Neural cell (in vitro differentiated cells): ENCODE results near the gene AGRN. TPM values are rescaled to one million over a fixed set of nuclear protein-coding genes. Genes with fewer than 3 reads are reported as not detected.

Source experiments
- H2AFZ ChIP-seq: fragments of 200-600, 300-800 bp; sonication (generic), shearing (Covaris generic); 2 replicates; pipeline ENCODE4 v1.6.0; 2014; ENCODE audit warnings: low read depth, mild to moderate bottlenecking, antibody characterized with exemption, low read length, moderate library complexity
- H3F3A ChIP-seq: fragments of 200-600 bp; shearing (Covaris generic); 2 replicates; pipeline ENCODE4 v1.6.1; 2016; ENCODE audit warnings: mild to moderate bottlenecking, moderate library complexity, mixed read lengths, antibody characterized with exemption, low read length; ENCODE audit not compliant: insufficient read depth, poor library complexity, severe bottlenecking
- H3K27ac ChIP-seq: fragments of 200-600, 300-800 bp; sonication (generic), shearing (Covaris generic); 2 replicates; pipeline ENCODE4 v1.5.1; 2014; ENCODE audit warnings: mild to moderate bottlenecking, low read length, moderate library complexity
- H3K27me3 ChIP-seq: fragments of 300-800, 200-600 bp; sonication (generic), shearing (Covaris generic); 2 replicates; pipeline ENCODE4 v1.6.0; 2014; ENCODE audit warnings: mild to moderate bottlenecking, low read depth, low read length, moderate library complexity; ENCODE audit not compliant: insufficient read depth
- H3K36me3 ChIP-seq: fragments of 300-800, 200-600 bp; sonication (generic), shearing (Covaris generic); 2 replicates; pipeline ENCODE4 v1.5.1; 2014; ENCODE audit warnings: mild to moderate bottlenecking, antibody characterized with exemption, low read length, moderate library complexity; ENCODE audit not compliant: insufficient read depth
- H3K4me2 ChIP-seq: fragments of 300-800, 200-600 bp; sonication (generic), shearing (Covaris generic); 2 replicates; pipeline ENCODE4 v1.6.0; 2014; ENCODE audit warnings: mild to moderate bottlenecking, low read length
- H3K4me3 ChIP-seq: fragments of 300-800, 200-600 bp; sonication (generic), shearing (Covaris generic); 2 replicates; pipeline ENCODE4 v1.5.1; 2014; ENCODE audit warnings: mild to moderate bottlenecking, low read length, moderate library complexity
- H3K79me2 ChIP-seq: fragments of 200-600 bp; shearing (Covaris generic); replicated peaks from 2 replicates; pipeline ENCODE4 v1.6.0; 2014; ENCODE audit warnings: mild to moderate bottlenecking, low read length, moderate library complexity; ENCODE audit not compliant: insufficient read depth
- H3K9ac ChIP-seq: fragments of 300-800, 200-600 bp; sonication (generic), shearing (Covaris generic); 2 replicates; pipeline ENCODE4 v1.6.1; 2016; ENCODE audit warnings: mild to moderate bottlenecking, low read length, mixed read lengths
- H3K9me2 ChIP-seq: fragments of 200-600 bp; shearing (Covaris generic); 2 replicates; pipeline ENCODE4 v1.6.1; 2016; ENCODE audit warnings: mild to moderate bottlenecking, low read length, mixed read lengths; ENCODE audit not compliant: insufficient read depth
- H3K9me3 ChIP-seq: fragments of 200-600, 300-800 bp; sonication (generic), shearing (Covaris generic); 2 replicates; pipeline ENCODE4 v1.6.1; 2016; ENCODE audit warnings: mild to moderate bottlenecking, mixed run types, low read length, moderate library complexity, mixed read lengths
- H4K20me1 ChIP-seq: fragments of 200-600 bp; shearing (Covaris generic); 2 replicates; pipeline ENCODE4 v1.6.1; 2016; ENCODE audit warnings: mild to moderate bottlenecking, mixed run types; ENCODE audit not compliant: insufficient read depth
- CTCF ChIP-seq: fragments of 450-650 bp; IDR thresholded peaks from 2 replicates; pipeline ENCODE4 v1.5.1; 2014; ENCODE audit warnings: antibody characterized with exemption, mild to moderate bottlenecking, moderate library complexity; ENCODE audit not compliant: poor library complexity, severe bottlenecking
- EP300 ChIP-seq: fragments of 450-650 bp; conservative IDR thresholded peaks from 2 replicates; pipeline ENCODE4 v1.6.1; 2014; ENCODE audit warnings: antibody characterized with exemption, mild to moderate bottlenecking, moderate library complexity; ENCODE audit not compliant: poor library complexity, severe bottlenecking
- EZH2 ChIP-seq: fragments of 200-600, 300-800 bp; shearing (Covaris generic), sonication (generic); IDR thresholded peaks from 2 replicates; pipeline ENCODE4 v1.6.1; 2014; ENCODE audit warnings: antibody characterized with exemption, low read length, borderline replicate concordance, mild to moderate bottlenecking; ENCODE audit not compliant: insufficient read depth, poor library complexity, severe bottlenecking
- MXI1 ChIP-seq: fragments of 450-650 bp; conservative IDR thresholded peaks from 2 replicates; pipeline ENCODE4 v1.6.1; 2014; ENCODE audit warnings: antibody characterized with exemption, mild to moderate bottlenecking; ENCODE audit not compliant: poor library complexity, severe bottlenecking
- POLR2AphosphoS5 ChIP-seq: IDR thresholded peaks from 2 replicates; pipeline ENCODE4 v1.6.1; 2012
- RAD21 ChIP-seq: fragments of 450-650 bp; conservative IDR thresholded peaks from 2 replicates; pipeline ENCODE4 v1.6.1; 2014; ENCODE audit warnings: antibody characterized with exemption, mild to moderate bottlenecking, moderate library complexity
- REST ChIP-seq: IDR thresholded peaks from 2 replicates; pipeline ENCODE4 v1.6.1; 2012; ENCODE audit warnings: borderline replicate concordance
- SMC3 ChIP-seq: fragments of 450-650 bp; conservative IDR thresholded peaks from 2 replicates; pipeline ENCODE4 v1.6.1; 2014; ENCODE audit warnings: antibody characterized with exemption, mild to moderate bottlenecking, moderate library complexity; ENCODE audit not compliant: poor library complexity
- TAF1 ChIP-seq: IDR thresholded peaks from 2 replicates; pipeline ENCODE4 v1.6.1; 2012; ENCODE audit warnings: low read depth
- polyA plus RNA-seq: library from polyadenylated mRNA; depleted of rRNA; stranded (reverse); fragments of >200 nt; gene quantifications from 2 replicates; pipeline ENCODE4 v1.2.3, GENCODE V29; 2014

AGRN gene
- polyA plus RNA-seq, 1 donor from 2014 or later = 104 TPM

GRCh38 chr1:970973-971730, 48.8 kb upstream of the AGRN start:
- Histone ChIP-seq H3K36me3 (no peaks in the 10 kb centered on the region), H3F3A (no peaks in the 10 kb centered on the region), H2AFZ (no peak overlapping the region), H3K4me3 (no peak overlapping the region), H3K9ac (no peak overlapping the region), H3K27ac (no peak overlapping the region), H3K4me2 (no peak overlapping the region), H3K79me2 (no peaks in the 10 kb centered on the region), H3K9me2 (no peaks in the 10 kb centered on the region), H4K20me1 (no peaks in the 10 kb centered on the region), H3K27me3 (peaks cover 56% of the 10 kb centered on the region), H3K9me3 (no peaks in the 10 kb centered on the region)
- TF ChIP-seq SMC3 (no peak), MXI1 (no peak), EP300 (no peak), RAD21 (no peak), TAF1 (no peak), CTCF (no peak), EZH2 (no peak), REST (no peak), POLR2AphosphoS5 (no peak)

- no peaks in the 10 kb centered on the region for H3K9me2 ChIP-seq
- H2AFZ ChIP-seq = no peak overlapping the region
- H3F3A ChIP-seq = no peaks in the 10 kb centered on the region
- H4K20me1 ChIP-seq = no peaks in the 10 kb centered on the region
- H3K9me3 ChIP-seq = no peaks in the 10 kb centered on the region
- TF ChIP-seq MXI1 = no peak
- H3K4me2 ChIP-seq = no peak overlapping the region
- no peak overlapping the region for H3K9ac ChIP-seq
- no peak overlapping the region for H3K27ac ChIP-seq
- H3K36me3 ChIP-seq = no peaks in the 10 kb centered on the region
- H3K4me3 ChIP-seq = no peak overlapping the region
- peaks cover 49% of the 10 kb centered on the region for H3K27me3 ChIP-seq
- H3K79me2 ChIP-seq = no peaks in the 10 kb centered on the region
Observed at GRCh38 chr1:971751-972506, 48.0 kb upstream of the AGRN start.
